CD14-positive monocyte (primary cell): ENCODE measurements around the gene FAU. TPM values are rescaled to one million over a fixed set of nuclear protein-coding genes. Genes with fewer than 3 reads are reported as not detected.
"Not testable (repeated sequence)": the region's sequence is repeated elsewhere in the genome, so short reads cannot be mapped to it uniquely, and the experiment has no call there.

Source experiments
- DNase-seq, 3 donors: peaks; one replicate each; pipeline ENCODE4 v3.0.0-alpha.2; 2011 to 2022
- H2AFZ ChIP-seq: 2 replicates; pipeline ENCODE4 v1.6.0; 2012; ENCODE audit warnings: mild to moderate bottlenecking, low read depth, low read length, inconsistent platforms; ENCODE audit not compliant: insufficient read depth, poor library complexity, severe bottlenecking
- H3K27ac ChIP-seq, 2 donors: 1 replicate in 1 of 2; 2 replicates in 1 of 2; pipeline ENCODE4 v1.5.1; 2012 to 2013; ENCODE audit warnings: low read length in 2 of 2, control low read depth in 1 of 2, inconsistent platforms in 1 of 2, low read depth in 1 of 2, mild to moderate bottlenecking in 1 of 2
- H3K27me3 ChIP-seq, 2 donors: one replicate each; pipeline versions ENCODE4 v1.6.0 to v1.6.1; 2011 to 2013; ENCODE audit warnings: low read length in 2 of 2; ENCODE audit not compliant: control insufficient read depth in 2 of 2, insufficient read depth in 2 of 2
- H3K36me3 ChIP-seq, 2 donors: replicated peaks in 1 of 2; 1 replicate in 1 of 2; 2 replicates in 1 of 2; pipeline versions ENCODE4 v1.5.1 to v1.6.1; 2012 to 2013; ENCODE audit warnings: low read length in 2 of 2, control low read depth in 1 of 2, inconsistent platforms in 1 of 2, mild to moderate bottlenecking in 1 of 2; ENCODE audit not compliant: insufficient read depth in 2 of 2, control insufficient read depth in 1 of 2
- H3K4me1 ChIP-seq, 2 donors: 1 replicate in 1 of 2; 2 replicates in 1 of 2; pipeline versions ENCODE4 v1.5.1 to v1.6.1; 2012 to 2013; ENCODE audit warnings: low read length in 2 of 2, control low read depth in 1 of 2, inconsistent platforms in 1 of 2, mild to moderate bottlenecking in 1 of 2, moderate library complexity in 1 of 2; ENCODE audit not compliant: insufficient read depth in 2 of 2, control insufficient read depth in 1 of 2
- H3K4me2 ChIP-seq: replicated peaks from 2 replicates; pipeline ENCODE3; 2012; ENCODE audit warnings: low read length, moderate library complexity, mild to moderate bottlenecking; ENCODE audit not compliant: poor library complexity, severe bottlenecking; ENCODE audit errors: extremely low read depth
- H3K4me3 ChIP-seq, 3 experiments: fragments of 200-600 bp in 1 of 3; sonication (generic) in 1 of 3; replicated peaks in 1 of 3; 1 replicate in 2 of 3; 2 replicates in 1 of 3; pipeline ENCODE4 v1.5.1; 2011 to 2013; ENCODE audit warnings: low read length in 3 of 3, mild to moderate bottlenecking in 3 of 3, control low read depth in 2 of 3, low read depth in 2 of 3, inconsistent platforms in 1 of 3, moderate library complexity in 1 of 3
- H3K79me2 ChIP-seq: 2 replicates; pipeline ENCODE4 v1.6.0; 2012; ENCODE audit warnings: mild to moderate bottlenecking, control low read depth, inconsistent platforms, low read length, moderate library complexity; ENCODE audit not compliant: insufficient read depth
- H3K9ac ChIP-seq: 2 replicates; pipeline ENCODE4 v1.6.0; 2017; ENCODE audit warnings: low read length, mild to moderate bottlenecking; ENCODE audit not compliant: insufficient read depth, poor library complexity, severe bottlenecking
- H3K9me3 ChIP-seq, 2 donors: replicated peaks in 1 of 2; 1 replicate in 1 of 2; 2 replicates in 1 of 2; pipeline versions ENCODE4 v1.5.1 to v1.6.1; 2012 to 2013; ENCODE audit warnings: low read length in 2 of 2, control low read depth in 1 of 2; ENCODE audit not compliant: control insufficient read depth in 1 of 2, insufficient read depth in 1 of 2
- H4K20me1 ChIP-seq: 2 replicates; pipeline ENCODE4 v1.6.0; 2012; ENCODE audit warnings: mild to moderate bottlenecking, low read length, control low read depth, moderate library complexity; ENCODE audit not compliant: insufficient read depth
- H3K27ac Mint-ChIP-seq, 7 donors: one replicate each; pipeline ENCODE4 v1.8.0; 2020; ENCODE audit warnings: mild to moderate bottlenecking in 7 of 7, mixed read lengths in 7 of 7, moderate library complexity in 6 of 7, inconsistent platforms in 2 of 7
- H3K27me3 Mint-ChIP-seq, 3 donors: one replicate each; pipeline ENCODE4 v1.8.0; 2021 to 2022; ENCODE audit warnings: low read depth in 3 of 3, mild to moderate bottlenecking in 3 of 3, mixed read lengths in 3 of 3, moderate library complexity in 3 of 3, inconsistent platforms in 1 of 3
- H3K36me3 Mint-ChIP-seq, 2 donors: one replicate each; pipeline ENCODE4 v1.8.0; 2020; ENCODE audit warnings: mixed read lengths in 2 of 2, inconsistent platforms in 1 of 2, mild to moderate bottlenecking in 1 of 2
- H3K4me1 Mint-ChIP-seq: one replicate; pipeline ENCODE4 v1.8.0; 2020; ENCODE audit warnings: mild to moderate bottlenecking, mixed read lengths
- H3K4me3 Mint-ChIP-seq, 2 donors: one replicate each; pipeline ENCODE4 v1.8.0; 2020; ENCODE audit warnings: mild to moderate bottlenecking in 2 of 2, mixed read lengths in 2 of 2, moderate library complexity in 1 of 2
- H3K9me3 Mint-ChIP-seq, 7 donors: one replicate each; pipeline ENCODE4 v1.8.0; 2020 to 2022; ENCODE audit warnings: mixed read lengths in 7 of 7, mild to moderate bottlenecking in 6 of 7, moderate library complexity in 6 of 7, inconsistent platforms in 2 of 7
- WGBS: methylation state at CpG from one replicate; pipeline ENCODE4 v1.1.5; 2013; ENCODE audit warnings: missing lambda C conversion rate; ENCODE audit not compliant: insufficient coverage; 5-methylcytosine and 5-hydroxymethylcytosine counted together
- intact Hi-C, 2 donors: fragments of 100-400 bp; cut with micrococcal nuclease; formaldehyde crosslinking; loops; one replicate each; pipeline versions ENCODE4 v1.15.0 to v1.15.1; 2023
- polyA plus RNA-seq, 3 donors: library from polyadenylated mRNA; depleted of rRNA in 1 of 3; unstranded in 2 of 3; stranded (reverse) in 1 of 3; fragments of 300-500 nt in 2 of 3; fragments of >200 nt in 1 of 3; fragmentation: Illumina TruSeq in 2 of 3; gene quantifications; 1 replicate in 2 of 3; 2 replicates in 1 of 3; pipeline ENCODE4 v1.2.3, GENCODE V29; 2012 to 2021
- TF ChIP-seq, protein P1 (sequence below): fragments of 200-600 bp; IDR thresholded peaks from one replicate; pipeline ENCODE4 v1.8.0; 2022; ENCODE audit warnings: antibody characterized with exemption, mild to moderate bottlenecking

FAU gene
- polyA plus RNA-seq, 3 donors: 668 to 818 (median 799) TPM

DNA sequence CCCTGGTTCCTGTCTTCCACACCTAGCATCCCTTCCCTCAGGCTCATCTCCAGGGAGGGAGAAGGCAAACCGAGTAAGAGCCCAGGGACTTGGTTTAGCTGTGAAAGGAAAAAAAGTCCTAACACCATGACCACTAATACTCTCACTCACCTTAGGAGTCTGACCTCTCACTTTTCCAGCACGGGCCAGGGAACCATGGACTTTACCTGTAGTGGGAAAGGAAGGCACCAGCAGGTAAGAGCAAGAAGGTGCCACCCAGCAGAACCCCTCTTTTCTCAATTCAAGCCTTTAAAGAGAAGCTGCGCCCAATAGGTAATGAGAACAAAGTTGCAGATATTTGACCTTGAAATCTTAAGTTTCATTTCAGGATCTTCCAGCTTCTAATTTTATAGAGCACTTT, 1.1 kb downstream of the FAU start:
- Mint-ChIP-seq H3K4me1 (peaks cover 27% of the 10 kb centered on the region), H3K27me3 (no peaks in the 10 kb centered on the region), H3K4me3 (peak overlapping the region; percentile 96 to 98), H3K9me3 (no peaks in the 10 kb centered on the region), H3K27ac (peak overlapping the region; percentile 99 to 100 (median 99)), H3K36me3 (peaks cover 51 to 60% of the 10 kb centered on the region in 2 donors)
- Histone ChIP-seq H3K4me2 (peak overlapping the region; percentile 89), H2AFZ (no peak overlapping the region), H3K36me3 (peaks cover 43 to 49% of the 10 kb centered on the region in 2 donors), H3K9ac (peak overlapping the region; percentile 98), H3K27ac (peak overlapping the region; percentile 87 to 99), H3K79me2 (peaks cover 70% of the 10 kb centered on the region), H3K27me3 (no peaks in the 10 kb centered on the region), H3K4me3 (peak overlapping the region; percentile 72 to 93 (median 91)), H3K9me3 (no peaks in the 10 kb centered on the region), H4K20me1 (peaks cover 16% of the 10 kb centered on the region), H3K4me1 (peaks cover 28 to 46% of the 10 kb centered on the region in 2 donors)
- intact Hi-C loops: loop anchor here in 1 of 2 donors (5.0 kb wide), 1 partner anchor 204 kb away; the partner anchor contains the start of gene ATG2A
- no peak for DNase-seq
- TF ChIP-seq, protein P1, sequence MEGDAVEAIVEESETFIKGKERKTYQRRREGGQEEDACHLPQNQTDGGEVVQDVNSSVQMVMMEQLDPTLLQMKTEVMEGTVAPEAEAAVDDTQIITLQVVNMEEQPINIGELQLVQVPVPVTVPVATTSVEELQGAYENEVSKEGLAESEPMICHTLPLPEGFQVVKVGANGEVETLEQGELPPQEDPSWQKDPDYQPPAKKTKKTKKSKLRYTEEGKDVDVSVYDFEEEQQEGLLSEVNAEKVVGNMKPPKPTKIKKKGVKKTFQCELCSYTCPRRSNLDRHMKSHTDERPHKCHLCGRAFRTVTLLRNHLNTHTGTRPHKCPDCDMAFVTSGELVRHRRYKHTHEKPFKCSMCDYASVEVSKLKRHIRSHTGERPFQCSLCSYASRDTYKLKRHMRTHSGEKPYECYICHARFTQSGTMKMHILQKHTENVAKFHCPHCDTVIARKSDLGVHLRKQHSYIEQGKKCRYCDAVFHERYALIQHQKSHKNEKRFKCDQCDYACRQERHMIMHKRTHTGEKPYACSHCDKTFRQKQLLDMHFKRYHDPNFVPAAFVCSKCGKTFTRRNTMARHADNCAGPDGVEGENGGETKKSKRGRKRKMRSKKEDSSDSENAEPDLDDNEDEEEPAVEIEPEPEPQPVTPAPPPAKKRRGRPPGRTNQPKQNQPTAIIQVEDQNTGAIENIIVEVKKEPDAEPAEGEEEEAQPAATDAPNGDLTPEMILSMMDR: no peak
- WGBS: no CpG with 5 or more reads among the region's 3 CpGs

DNA sequence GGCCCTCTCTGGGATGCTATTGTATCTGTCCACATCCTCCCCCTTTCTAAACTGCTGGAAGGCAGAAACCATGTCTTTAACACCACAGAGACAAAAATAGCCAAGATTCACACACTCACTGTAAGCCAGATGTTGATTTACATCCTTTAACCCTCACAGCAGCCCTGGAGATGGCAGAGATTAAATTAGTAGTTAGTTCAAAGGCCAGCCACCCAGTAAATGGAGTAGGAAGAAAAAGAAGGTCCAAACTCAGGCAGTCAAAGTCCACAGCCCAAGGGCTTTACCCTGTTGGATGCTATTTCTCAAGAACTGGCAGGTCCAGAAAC, 2.3 kb downstream of the FAU start:
- Mint-ChIP-seq H3K4me3 (no peak overlapping the region), H3K36me3 (peaks cover 43 to 56% of the 10 kb centered on the region in 2 donors), H3K9me3 (peaks cover 0 to 2% (median 0%) of the 10 kb centered on the region in 7 donors), H3K27me3 (peaks cover 0 to 2% (median 0%) of the 10 kb centered on the region in 3 donors), H3K4me1 (peaks cover 28% of the 10 kb centered on the region), H3K27ac (peak overlapping the region in 6 of 7 donors; percentile 10 to 100 (median 77))
- peaks cover 32 to 37% of the 10 kb centered on the region in 2 donors for H3K36me3 ChIP-seq
- H3K79me2 ChIP-seq: peaks cover 66% of the 10 kb centered on the region
- H3K27me3 ChIP-seq: no peaks in the 10 kb centered on the region
- no peak for DNase-seq
- H3K4me3 ChIP-seq: no peak overlapping the region
- peaks cover 28 to 46% of the 10 kb centered on the region in 2 donors for H3K4me1 ChIP-seq
- intact Hi-C loops: no loop called here
- H3K4me2 ChIP-seq: no peak overlapping the region
- no peak overlapping the region for H3K27ac ChIP-seq
- TF ChIP-seq, protein P1: no peak
- H2AFZ ChIP-seq: no peak overlapping the region
- no peak overlapping the region for H3K9ac ChIP-seq
- no peaks in the 10 kb centered on the region for H3K9me3 ChIP-seq
- H4K20me1 ChIP-seq: peaks cover 18% of the 10 kb centered on the region

DNA sequence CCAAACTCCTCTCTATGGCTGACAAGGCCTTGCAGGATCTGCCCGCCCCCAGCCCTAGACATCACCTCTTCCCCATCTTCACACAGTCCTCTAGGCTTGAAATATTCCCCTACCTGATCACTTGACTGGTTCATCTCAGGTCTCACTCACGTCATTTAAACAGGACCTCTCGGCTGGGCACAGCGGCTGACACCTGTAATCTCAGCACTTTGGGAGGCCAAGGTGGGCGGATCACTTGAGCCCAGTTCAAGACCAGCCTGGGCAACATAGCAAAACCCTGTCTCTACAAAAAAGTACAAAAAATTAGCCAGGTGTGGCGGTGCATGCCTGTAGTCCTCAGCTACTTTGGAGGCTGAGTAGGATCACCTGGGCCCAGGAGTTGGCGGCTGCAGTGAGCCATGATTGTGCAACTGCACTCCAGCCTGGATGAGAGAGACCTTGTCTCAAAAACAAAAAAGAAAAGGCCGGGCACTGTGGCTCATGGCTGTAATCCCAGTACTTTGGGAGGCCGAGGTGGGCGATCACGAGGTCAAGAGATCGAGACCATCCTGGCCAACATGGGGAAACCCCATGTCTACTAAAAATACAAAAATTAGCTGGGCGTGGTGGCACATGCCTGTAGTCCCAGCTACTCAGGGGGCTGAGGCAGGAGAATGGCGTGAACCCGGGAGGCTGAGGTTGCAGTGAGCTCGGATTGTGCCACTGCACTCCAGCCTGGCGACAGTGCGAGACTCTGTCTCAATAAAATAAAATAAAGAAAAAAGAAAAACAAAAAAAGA, 2.9 kb downstream of the FAU start:
- H3K9ac ChIP-seq, H3K4me3 ChIP-seq, intact Hi-C loops, H3K27me3 ChIP-seq, H3K4me3 Mint-ChIP-seq, H3K9me3 Mint-ChIP-seq, H3K4me2 ChIP-seq, DNase-seq, H2AFZ ChIP-seq, H3K9me3 ChIP-seq, H3K27me3 Mint-ChIP-seq: not testable (repeated sequence)
- Histone ChIP-seq H3K79me2 (peaks cover 61% of the 10 kb centered on the region), H4K20me1 (peaks cover 18% of the 10 kb centered on the region), H3K36me3 (peaks cover 29 to 33% of the 10 kb centered on the region in 2 donors), H3K27ac (peak overlapping the region in 1 of 2 donors; percentile 22), H3K4me1 (peaks cover 28 to 46% of the 10 kb centered on the region in 2 donors)
- peaks cover 38 to 50% of the 10 kb centered on the region in 2 donors for H3K36me3 Mint-ChIP-seq
- H3K4me1 Mint-ChIP-seq: peaks cover 28% of the 10 kb centered on the region
- WGBS: 97% methylated on average over 12 of the region's 18 CpGs
- H3K27ac Mint-ChIP-seq: peak overlapping the region; percentile 34 to 99 (median 74)
